Endothelial cell of umbilical vein (primary cell): ENCODE measurements around the gene FAM181A. TPM values are rescaled to one million over a fixed set of nuclear protein-coding genes. Genes with fewer than 3 reads are reported as not detected.

Source experiments
- BruUV-seq: library from RNA; stranded (reverse); fragments of 400-500 nt; replicated peaks from 2 replicates; lab custom pipeline; 2021; lab: Mats Ljungman, UMichigan
- CTCF ChIA-PET: fragments of 300-600, 350-600 bp; sonication (Branson Sonifier 250); formaldehyde crosslinking; loops from one replicate; lab custom pipeline; 2021; ENCODE audit warnings: antibody characterized with exemption, inconsistent platforms; lab: Charles Lee
- POLR2A ChIA-PET: fragments of 300-600, 350-600 bp; sonication (Branson Sonifier 250); formaldehyde crosslinking; loops from one replicate; lab custom pipeline; 2021; ENCODE audit warnings: antibody characterized with exemption, inconsistent platforms; lab: Charles Lee
- DNase-seq: peaks from one replicate; pipeline ENCODE4 v3.0.0-alpha.2; 2011; ENCODE audit warnings: low read depth, low spot score
- FAIRE-seq: peaks from 2 replicates; lab custom pipeline; 2011; peaks lifted over from hg19 to GRCh38; lab: Jason Lieb, UNC
- H2AFZ ChIP-seq: 2 replicates; pipeline ENCODE4 v1.6.0; 2012; ENCODE audit warnings: low read depth, low read length, control low read depth, inconsistent platforms
- H3K27ac ChIP-seq: 2 replicates; pipeline ENCODE4 v1.5.1; 2011; ENCODE audit warnings: low read depth, mild to moderate bottlenecking, control low read depth, low read length, moderate library complexity; ENCODE audit not compliant: insufficient read depth
- H3K27me3 ChIP-seq, 2 experiments: 2 replicates each; pipeline versions ENCODE4 v1.6.0 to v1.6.1; 2011; ENCODE audit warnings: low read length in 2 of 2, mixed read lengths in 1 of 2; ENCODE audit not compliant: control insufficient read depth in 2 of 2, insufficient read depth in 2 of 2
- H3K36me3 ChIP-seq, 2 experiments: 2 replicates in 1 of 2; 3 replicates in 1 of 2; pipeline ENCODE4 v1.5.1; 2011; ENCODE audit warnings: low read length in 2 of 2, mild to moderate bottlenecking in 1 of 2, moderate library complexity in 1 of 2; ENCODE audit not compliant: control insufficient read depth in 2 of 2, insufficient read depth in 2 of 2; ENCODE audit errors: extremely low read depth in 1 of 2
- H3K4me1 ChIP-seq: 3 replicates; pipeline ENCODE4 v1.5.1; 2011; ENCODE audit warnings: mild to moderate bottlenecking, low read length; ENCODE audit not compliant: control insufficient read depth, insufficient read depth; ENCODE audit errors: extremely low read depth
- H3K4me2 ChIP-seq: 2 replicates; pipeline ENCODE4 v1.6.1; 2011; ENCODE audit warnings: low read length, control low read depth, mixed read lengths; ENCODE audit not compliant: insufficient read depth
- H3K4me3 ChIP-seq, 3 experiments: fragments of 200-600 bp in 1 of 3; sonication (generic), shearing (Covaris generic) in 1 of 3; replicated peaks in 1 of 3; 2 replicates each; pipeline ENCODE4 v1.5.1; 2011 to 2016; ENCODE audit warnings: control low read depth in 3 of 3, low read length in 3 of 3, mild to moderate bottlenecking in 2 of 3, inconsistent platforms in 1 of 3, low read depth in 1 of 3, moderate library complexity in 1 of 3; ENCODE audit not compliant: insufficient read depth in 1 of 3
- H3K79me2 ChIP-seq: 2 replicates; pipeline ENCODE4 v1.6.0; 2012; ENCODE audit warnings: low read length, inconsistent platforms; ENCODE audit not compliant: control insufficient read depth, insufficient read depth
- H3K9ac ChIP-seq: replicated peaks from 2 replicates; pipeline ENCODE3; 2011; ENCODE audit warnings: low read length, control low read depth; ENCODE audit not compliant: insufficient read depth; ENCODE audit errors: extremely low read depth
- H3K9me1 ChIP-seq: replicated peaks from 3 replicates; pipeline ENCODE4 v1.6.0; 2011; ENCODE audit warnings: mild to moderate bottlenecking, low read length; ENCODE audit not compliant: control insufficient read depth, insufficient read depth; ENCODE audit errors: extremely low read depth
- H3K9me3 ChIP-seq: replicated peaks from 2 replicates; pipeline ENCODE4 v1.5.1; 2012; ENCODE audit warnings: low read length, inconsistent platforms; ENCODE audit not compliant: control insufficient read depth, insufficient read depth
- H4K20me1 ChIP-seq: replicated peaks from 2 replicates; pipeline ENCODE3; 2011; ENCODE audit warnings: mild to moderate bottlenecking, low read length; ENCODE audit not compliant: control insufficient read depth, insufficient read depth; ENCODE audit errors: extremely low read depth
- CTCF ChIP-seq, 2 donors: IDR thresholded peaks; 1 replicate in 1 of 2; 2 replicates in 1 of 2; pipeline ENCODE4 v1.5.1; 2011; ENCODE audit warnings: low read length in 2 of 2, mild to moderate bottlenecking in 2 of 2, moderate library complexity in 2 of 2, control low read depth in 1 of 2, inconsistent platforms in 1 of 2, low read depth in 1 of 2; ENCODE audit not compliant: insufficient read depth in 1 of 2; ENCODE audit errors: extremely low read depth in 1 of 2
- EZH2 ChIP-seq: IDR thresholded peaks from 2 replicates; pipeline ENCODE4 v1.6.1; 2012; ENCODE audit warnings: borderline replicate concordance, low read depth, mild to moderate bottlenecking, moderate library complexity, low read length, inconsistent platforms; ENCODE audit not compliant: severe bottlenecking
- FOS ChIP-seq: IDR thresholded peaks from 2 replicates; pipeline ENCODE4 v1.6.1; 2011; ENCODE audit warnings: mild to moderate bottlenecking, low read length, moderate library complexity, borderline replicate concordance; ENCODE audit not compliant: insufficient read depth
- GATA2 ChIP-seq: IDR thresholded peaks from 2 replicates; pipeline ENCODE4 v1.7.0; 2011; ENCODE audit warnings: low read depth, mild to moderate bottlenecking, moderate library complexity, mixed read lengths, low read length; ENCODE audit not compliant: insufficient read length, insufficient read depth
- JUN ChIP-seq: IDR thresholded peaks from 2 replicates; pipeline ENCODE4 v1.6.1; 2011; ENCODE audit warnings: borderline replicate concordance, low read depth; ENCODE audit not compliant: insufficient read length, insufficient read depth
- MAX ChIP-seq: IDR thresholded peaks from 2 replicates; pipeline ENCODE4 v1.6.1; 2011; ENCODE audit not compliant: insufficient read depth, insufficient read length
- MYC ChIP-seq: IDR thresholded peaks from one replicate; pipeline ENCODE4 v1.6.1; 2011; ENCODE audit warnings: mild to moderate bottlenecking, low read depth, low read length
- POLR2A ChIP-seq: IDR thresholded peaks from 2 replicates; pipeline ENCODE4 v1.6.1; 2012; ENCODE audit warnings: low read depth, mild to moderate bottlenecking, control low read depth, low read length
- POLR2AphosphoS5 ChIP-seq: IDR thresholded peaks from 2 replicates; pipeline ENCODE4 v1.6.1; 2012; ENCODE audit warnings: low read depth, mild to moderate bottlenecking, control low read depth, low read length, moderate library complexity; ENCODE audit not compliant: insufficient read depth
- dilution Hi-C: fragments of 300-500 bp; cut with MboI; formaldehyde crosslinking; loops from one replicate; pipeline ENCODE4 v1.15.0; 2019; ENCODE audit warnings: low sequenced_read_pairs; ENCODE audit not compliant: extremely low pct_ligation_motif_present
- intact Hi-C: fragments of 100-400 bp; cut with micrococcal nuclease; formaldehyde crosslinking; loops from one replicate; pipeline ENCODE4 v1.10.0; 2022
- polyA plus RNA-seq, 4 experiments: library from polyadenylated mRNA; depleted of rRNA in 3 of 4; stranded (reverse) in 3 of 4; unstranded in 1 of 4; fragments of >200 nt; gene quantifications; 2 replicates each; pipeline versions ENCODE4 v1.2.1 to v1.2.3, GENCODE V29; 2011 to 2012; ENCODE audit warnings: missing spikeins in 1 of 4
- total RNA-seq: library from RNA; stranded (reverse); gene quantifications from 2 replicates; pipeline ENCODE4 v1.2.3, GENCODE V29; 2021

Gene FAM181A
- total and polyA plus RNA-seq, 2 donors (not counting 3 experiments of a cell fraction or from before 2014, with no cell fraction given) = not detected

- Histone ChIP-seq H2AFZ (no peak overlapping the region), H3K36me3 (no peaks in the 10 kb centered on the region), H4K20me1 (no peaks in the 10 kb centered on the region), H3K4me2 (no peak overlapping the region), H3K4me3 (no peak overlapping the region), H3K9ac (no peak overlapping the region), H3K9me1 (no peaks in the 10 kb centered on the region), H3K27me3 (no peaks in the 10 kb centered on the region), H3K4me1 (no peaks in the 10 kb centered on the region), H3K79me2 (no peaks in the 10 kb centered on the region), H3K9me3 (no peaks in the 10 kb centered on the region), H3K27ac (peak overlapping the region; percentile 49)
- TF ChIP-seq GATA2 (no peak), POLR2AphosphoS5 (peak; percentile 28)
- FAIRE-seq (peak; percentile 85), DNase-seq (peak; percentile 36)
- BruUV-seq = no TSS peak
- ChIA-PET CTCF (interaction anchor here (0.8 to 7.1 kb wide), 4 partner anchors 13 to 23 kb away, joined by 3 to 60 read pairs (median 4); no protein-coding TSS in a partner anchor), POLR2A (no interaction called here)
- intact Hi-C loops = no loop called here
- dilution Hi-C loops = no loop called here
Measured at GRCh38 chr14:93959239-93960107, 32.3 kb downstream of the FAM181A start.

- H3K27me3 ChIP-seq = no peaks in the 10 kb centered on the region
- TF ChIP-seq POLR2A = no peak
- TF ChIP-seq MAX = no peak
- no peak for TF ChIP-seq CTCF (IDR thresholded peaks at IDR 0.05; ENCODE audit: extremely low read depth in 1 of 2, insufficient read depth in 1 of 2, low read depth in 1 of 2, low read length in 2 of 2)
- no peak for TF ChIP-seq JUN
- TF ChIP-seq EZH2 = no peak
- no peak for TF ChIP-seq GATA2
- no peak for TF ChIP-seq POLR2AphosphoS5
- no peak for TF ChIP-seq MYC
- TF ChIP-seq FOS = no peak
- BruUV-seq = no TSS peak
- no peak for FAIRE-seq
- no peak overlapping the region for H3K9ac ChIP-seq
- no peaks in the 10 kb centered on the region for H3K4me1 ChIP-seq
- no peak overlapping the region for H3K4me3 ChIP-seq
- H3K9me1 ChIP-seq = no peaks in the 10 kb centered on the region
- H3K4me2 ChIP-seq = no peak overlapping the region
- H3K9me3 ChIP-seq = no peaks in the 10 kb centered on the region
- no peaks in the 10 kb centered on the region for H3K79me2 ChIP-seq
- dilution Hi-C loops (no loop called here), intact Hi-C loops (no loop called here)
- H3K27ac ChIP-seq = no peak overlapping the region
- DNase-seq = no peak
- POLR2A ChIA-PET = no interaction called here
- no peaks in the 10 kb centered on the region for H3K36me3 ChIP-seq
- no peak overlapping the region for H2AFZ ChIP-seq
- no peaks in the 10 kb centered on the region for H4K20me1 ChIP-seq
- CTCF ChIA-PET = interaction anchor here (1.0 to 7.1 kb wide), 3 partner anchors 13 to 24 kb away, joined by 3 to 60 read pairs (median 4); no protein-coding TSS in a partner anchor
Measured at GRCh38 chr14:93960108-93960475, 32.9 kb downstream of the FAM181A start.
